HEK293T (cell line): ENCODE results near the gene TSPAN9.

ENCODE experiments used
- FOXM1 ChIP-seq: fragments of 450-650 bp; IDR thresholded peaks from 2 replicates; pipeline ENCODE4 v1.6.1; 2017; ENCODE audit warnings: mild to moderate bottlenecking, borderline replicate concordance
- PKNOX1 ChIP-seq: fragments of 450-650 bp; IDR thresholded peaks from 2 replicates; pipeline ENCODE4 v1.6.1; 2016

GRCh38 chr12:3213768-3214167, 136.6 kb downstream of the TSPAN9 start:
- TF ChIP-seq PKNOX1, result no peak
- no peak for TF ChIP-seq FOXM1
